ENCODE results near the gene TAF4B. TPM values are rescaled to one million over a fixed set of nuclear protein-coding genes. Genes with fewer than 3 reads are reported as not detected.

TAF4B gene
- total RNA-seq, 1 donor from 2014 or later, result 3.0 TPM

- Histone ChIP-seq H3K4me1 (no peaks in the 10 kb centered on the region), H3K9me3 (no peaks in the 10 kb centered on the region), H3K4me3 (no peak overlapping the region), H3K27me3 (no peaks in the 10 kb centered on the region), H3K36me3 (no peaks in the 10 kb centered on the region), H3K27ac (no peak overlapping the region)
- DNase-seq (ENCODE audit: low spot score in 2 of 2), result no peak
- no peak for TF ChIP-seq CTCF (IDR thresholded peaks at IDR 0.05)
- intact Hi-C loops (cut with DNase I), result loop anchor here (10.0 kb wide), 1 partner anchor 240 kb away; the partner anchor contains the start of gene KCTD1
These were observed 78.3 kb downstream of the TAF4B start for GRCh38 chr18:26304511-26304910.

DNA sequence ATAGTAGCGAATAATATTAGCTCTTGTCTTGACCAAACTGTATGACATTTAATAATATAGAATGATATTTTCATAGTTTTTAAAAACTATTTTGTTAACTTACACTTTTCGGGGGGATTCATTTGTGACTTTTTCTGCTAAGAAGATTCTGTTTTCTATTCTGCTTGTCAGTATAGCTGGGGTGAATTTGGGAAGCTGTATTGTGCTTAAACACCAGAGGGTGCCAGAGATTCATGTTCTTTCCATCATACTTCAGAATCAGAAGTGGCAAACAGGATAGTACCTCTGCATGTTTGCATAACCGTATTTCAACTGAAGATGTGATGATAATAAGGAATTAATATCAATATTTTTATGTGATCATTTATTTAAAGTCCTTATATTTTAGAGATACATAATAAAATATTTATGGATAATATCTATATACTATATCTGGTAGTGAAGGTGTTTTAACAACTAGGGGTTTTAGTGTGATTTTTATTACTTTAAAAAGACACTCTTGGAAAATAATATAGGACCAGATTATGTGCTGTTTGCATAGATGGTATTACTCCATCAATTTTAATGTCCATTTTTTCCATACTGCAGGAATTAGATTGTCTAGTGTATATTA lies 81.0 kb downstream of the TAF4B start:
- no peaks in the 10 kb centered on the region for H3K9me3 ChIP-seq
- peak in 2 of 3 experiments; percentile 49 for TF ChIP-seq CTCF (IDR thresholded peaks at IDR 0.05)
- no peaks in the 10 kb centered on the region for H3K4me1 ChIP-seq
- no peaks in the 10 kb centered on the region for H3K27me3 ChIP-seq
- intact Hi-C loops (cut with DNase I), result loop anchor here (5.0 to 10.0 kb wide), 2 partner anchors 238 to 345 kb away; partner anchors contain the start of gene KCTD1
- H3K27ac ChIP-seq, result no peak overlapping the region
- H3K36me3 ChIP-seq, result no peaks in the 10 kb centered on the region
- H3K4me3 ChIP-seq, result no peak overlapping the region
- no peak for DNase-seq (ENCODE audit: low spot score in 2 of 2)

- Histone ChIP-seq H3K36me3 (no peaks in the 10 kb centered on the region), H3K4me1 (no peaks in the 10 kb centered on the region), H3K27ac (no peak overlapping the region), H3K4me3 (no peak overlapping the region), H3K27me3 (no peaks in the 10 kb centered on the region), H3K9me3 (no peaks in the 10 kb centered on the region)
- DNase-seq (ENCODE audit: low spot score in 2 of 2), result no peak
- no peak for TF ChIP-seq CTCF (IDR thresholded peaks at IDR 0.05)
- intact Hi-C loops (cut with DNase I), result loop anchor here (5.0 to 10.0 kb wide), 2 partner anchors 236 to 343 kb away; partner anchors contain the start of gene KCTD1
These were observed 83.0 kb downstream of the TAF4B start for GRCh38 chr18:26309281-26309680.

DNA sequence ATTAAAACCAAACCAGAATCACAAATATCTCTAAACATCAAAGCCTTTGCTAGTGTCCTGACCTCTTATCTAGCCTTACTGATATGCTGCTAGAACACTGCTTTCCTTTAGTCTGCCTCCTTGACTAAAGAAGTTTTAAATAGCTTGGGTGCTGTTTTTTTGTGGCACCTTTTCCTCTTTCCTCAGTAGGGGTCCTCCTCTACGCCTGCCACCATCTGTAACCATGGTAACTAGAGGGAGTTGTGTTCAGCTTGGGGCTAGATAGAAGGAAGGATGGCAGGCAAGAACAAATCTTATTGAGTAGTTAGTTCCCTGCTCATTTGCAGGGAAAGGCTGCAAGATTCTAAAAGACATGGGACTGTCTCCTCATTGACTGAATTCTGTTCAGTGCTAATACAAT lies 86.0 kb downstream of the TAF4B start:
- TF ChIP-seq CTCF (IDR thresholded peaks at IDR 0.05), result no peak

DNA sequence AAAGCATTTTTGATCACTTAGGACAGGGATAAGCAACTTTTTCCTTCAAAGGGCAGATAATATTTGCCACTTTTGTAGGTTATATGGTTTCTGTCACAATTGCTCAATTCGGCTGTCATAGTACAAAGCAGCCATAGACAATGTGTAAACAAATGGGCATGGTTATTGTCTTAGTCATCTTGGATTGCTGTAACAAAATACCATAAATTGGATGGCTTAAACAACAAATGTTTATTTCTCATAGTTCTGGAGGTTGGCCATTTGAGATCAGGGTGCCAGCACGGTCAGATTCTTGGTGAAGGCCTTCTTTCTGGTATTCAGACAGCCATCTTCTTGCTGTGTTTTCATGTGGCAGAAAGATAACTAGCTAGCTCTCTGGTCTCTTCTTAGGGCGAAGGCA lies 91.2 kb downstream of the TAF4B start:
- no peaks in the 10 kb centered on the region for H3K4me1 ChIP-seq
- no peak for DNase-seq (ENCODE audit: low spot score in 2 of 2)
- no peak overlapping the region for H3K27ac ChIP-seq
- intact Hi-C loops (cut with DNase I), result no loop called here
- H3K4me3 ChIP-seq, result no peak overlapping the region
- H3K27me3 ChIP-seq, result no peaks in the 10 kb centered on the region
- H3K36me3 ChIP-seq, result no peaks in the 10 kb centered on the region
- TF ChIP-seq CTCF (IDR thresholded peaks at IDR 0.05), result no peak
- no peaks in the 10 kb centered on the region for H3K9me3 ChIP-seq

More for the DNA sequence above, 86.0 kb downstream of the TAF4B start:
- H3K4me1 ChIP-seq, result no peaks in the 10 kb centered on the region
- no peaks in the 10 kb centered on the region for H3K27me3 ChIP-seq
- no peak for DNase-seq (ENCODE audit: low spot score in 2 of 2)
- no peak overlapping the region for H3K4me3 ChIP-seq
- intact Hi-C loops (cut with DNase I), result loop anchor here (5.0 kb wide), 1 partner anchor 70 kb away; no protein-coding TSS in a partner anchor
- H3K36me3 ChIP-seq, result no peaks in the 10 kb centered on the region
- no peaks in the 10 kb centered on the region for H3K9me3 ChIP-seq
- no peak overlapping the region for H3K27ac ChIP-seq
